ENCODE measurements around the gene PPP1R2C. TPM values are rescaled to one million over a fixed set of nuclear protein-coding genes. Genes with fewer than 3 reads are reported as not detected.

PPP1R2C gene
- total RNA-seq, 2 donors from 2014 or later = not detected

GRCh38 chrX:42751573-42751972 is 26.4 kb downstream of the PPP1R2C start:
- DNase-seq = no peak
- H3K9ac ChIP-seq (ENCODE audit: low read depth in 2 of 2, low read length in 2 of 2) = no peak overlapping the region
- intact Hi-C loops (cut with DNase I) = no loop called here
- no peaks in the 10 kb centered on the region for H3K27me3 ChIP-seq
- no peak for TF ChIP-seq CTCF (IDR thresholded peaks at IDR 0.05)
- no peaks in the 10 kb centered on the region for H3K36me3 ChIP-seq
- H3K4me1 ChIP-seq = no peaks in the 10 kb centered on the region
- no peaks in the 10 kb centered on the region for H3K9me3 ChIP-seq
- no peak overlapping the region for H3K4me3 ChIP-seq
- H3K27ac ChIP-seq = no peak overlapping the region

- no peaks in the 10 kb centered on the region for H3K9me3 ChIP-seq
- no peak for TF ChIP-seq CTCF (IDR thresholded peaks at IDR 0.05)
- no peak overlapping the region for H3K4me3 ChIP-seq
- no peaks in the 10 kb centered on the region for H3K27me3 ChIP-seq
- H3K9ac ChIP-seq (ENCODE audit: low read depth in 2 of 2, low read length in 2 of 2) = no peak overlapping the region
- H3K27ac ChIP-seq = no peak overlapping the region
- intact Hi-C loops (cut with DNase I) = no loop called here
- H3K36me3 ChIP-seq = no peaks in the 10 kb centered on the region
- H3K4me1 ChIP-seq = no peaks in the 10 kb centered on the region
- DNase-seq = no peak
Measured at GRCh38 chrX:42748067-42748850, 29.7 kb downstream of the PPP1R2C start.

GRCh38 chrX:42746606-42747005 is 31.4 kb downstream of the PPP1R2C start:
- intact Hi-C loops (cut with DNase I) = no loop called here
- no peak for DNase-seq
- Histone ChIP-seq H3K27me3 (no peaks in the 10 kb centered on the region), H3K9ac (ENCODE audit: low read depth in 2 of 2, low read length in 2 of 2) (no peak overlapping the region), H3K27ac (no peak overlapping the region), H3K4me1 (no peaks in the 10 kb centered on the region), H3K36me3 (no peaks in the 10 kb centered on the region), H3K9me3 (no peaks in the 10 kb centered on the region), H3K4me3 (no peak overlapping the region)
- no peak for TF ChIP-seq CTCF (IDR thresholded peaks at IDR 0.05)

- TF ChIP-seq CTCF (IDR thresholded peaks at IDR 0.05) = no peak
- Histone ChIP-seq H3K4me1 (no peaks in the 10 kb centered on the region), H3K9me3 (no peaks in the 10 kb centered on the region), H3K27ac (no peak overlapping the region), H3K36me3 (no peaks in the 10 kb centered on the region), H3K27me3 (no peaks in the 10 kb centered on the region), H3K4me3 (no peak overlapping the region), H3K9ac (ENCODE audit: low read depth in 2 of 2, low read length in 2 of 2) (no peak overlapping the region)
- no peak for DNase-seq
- intact Hi-C loops (cut with DNase I) = no loop called here
Measured at GRCh38 chrX:42740456-42740855, 37.5 kb downstream of the PPP1R2C start.

GRCh38 chrX:42739741-42740140 is 38.2 kb downstream of the PPP1R2C start:
- TF ChIP-seq CTCF (IDR thresholded peaks at IDR 0.05) = no peak
- intact Hi-C loops (cut with DNase I) = no loop called here
- H3K9ac ChIP-seq (ENCODE audit: low read depth in 2 of 2, low read length in 2 of 2) = no peak overlapping the region
- H3K36me3 ChIP-seq = no peaks in the 10 kb centered on the region
- H3K27me3 ChIP-seq = no peaks in the 10 kb centered on the region
- DNase-seq = no peak
- no peak overlapping the region for H3K4me3 ChIP-seq
- no peak overlapping the region for H3K27ac ChIP-seq
- no peaks in the 10 kb centered on the region for H3K9me3 ChIP-seq
- H3K4me1 ChIP-seq = no peaks in the 10 kb centered on the region

All from colonic mucosa (tissue), 4 donors.